GM20000 (cell line): ENCODE data around the gene SOX18.

ENCODE experiments used
- DNase-seq: peaks from one replicate; pipeline ENCODE4 v3.0.0; 2012; ENCODE audit warnings: low spot score
- CTCF ChIP-seq: IDR thresholded peaks from 2 replicates; pipeline ENCODE4 v1.5.1; 2012; ENCODE audit warnings: mild to moderate bottlenecking, control low read depth; ENCODE audit errors: extremely low read depth, missing control alignments

Gene SOX18

GRCh38 chr20:64065062-64065973, 15.9 kb upstream of the SOX18 start:
- no peak for TF ChIP-seq CTCF
- no peak for DNase-seq

GRCh38 chr20:64064145-64064698, 14.8 kb upstream of the SOX18 start:
- no peak for DNase-seq
- no peak for TF ChIP-seq CTCF

- TF ChIP-seq CTCF: no peak
- DNase-seq: no peak
Observed at GRCh38 chr20:64063389-64064144, 14.1 kb upstream of the SOX18 start.

- DNase-seq: peak; percentile 98
- no peak for TF ChIP-seq CTCF
Observed at GRCh38 chr20:64062596-64063388, 13.4 kb upstream of the SOX18 start, which contains the start of gene TCEA2. Gene TCEA2, plus strand, starts transcription at chr20:64063198. Its CDS starts 115 bp downstream, at chr20:64063313.

GRCh38 chr20:64062276-64062595, 12.8 kb upstream of the SOX18 start:
- DNase-seq: no peak
- TF ChIP-seq CTCF: no peak

GRCh38 chr20:64058536-64058935, 9.1 kb upstream of the SOX18 start:
- no peak for DNase-seq

More at GRCh38 chr20:64058536-64058935, 9.1 kb upstream of the SOX18 start:
- TF ChIP-seq CTCF: no peak
